GM19324 (cell line): Measurements from ENCODE around the gene NCAM1.

Experiments used
- ATAC-seq: cut with Tn5 transposase; IDR thresholded peaks from one replicate; pipeline ENCODE4 v1.9.1; 2021; ENCODE audit warnings: mild to moderate bottlenecking, moderate library complexity; ENCODE audit not compliant: unreplicated experiment, low FRiP score

NCAM1 gene

GRCh38 chr11:112967082-112967481 lies 5.9 kb downstream of the NCAM1 start:
- no peak for ATAC-seq

DNA sequence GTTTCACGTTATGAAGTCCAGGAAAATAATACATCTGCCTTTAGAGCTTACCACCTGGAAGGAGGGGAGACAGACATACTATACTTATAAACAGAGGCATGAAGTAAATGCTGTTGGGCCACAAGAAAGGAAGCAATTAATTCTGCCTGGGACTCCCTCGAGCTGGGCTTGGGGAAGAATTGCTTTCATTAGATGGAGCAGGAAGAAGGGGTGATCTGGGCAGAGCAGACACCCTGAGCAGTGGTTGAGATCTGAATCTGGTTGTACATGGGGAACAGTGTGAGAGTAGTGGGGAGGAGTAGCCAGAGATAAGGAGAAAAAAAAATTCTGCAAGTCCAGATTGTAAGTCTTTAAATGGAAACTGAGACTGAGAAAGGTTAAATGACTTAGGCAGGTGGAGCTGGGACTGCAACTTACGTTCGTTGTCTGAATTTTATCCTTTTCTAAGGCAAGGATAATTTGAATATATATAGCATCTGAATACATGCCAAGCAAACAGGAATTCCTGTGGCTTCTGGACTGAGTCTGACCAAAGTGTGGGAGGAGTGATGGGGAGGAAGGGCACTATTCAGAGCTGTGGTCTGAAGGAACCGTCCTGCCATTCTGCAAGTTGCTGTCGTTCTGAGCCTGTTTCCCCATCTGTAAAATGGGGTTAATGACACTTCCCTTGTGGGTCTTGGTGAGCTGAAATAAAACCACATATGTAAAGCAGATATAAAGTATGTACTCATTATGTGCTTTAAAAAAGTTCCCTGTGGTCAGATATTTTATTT lies 7.9 kb downstream of the NCAM1 start:
- no peak for ATAC-seq

- no peak for ATAC-seq
Measured at GRCh38 chr11:112971195-112971594, 10.0 kb downstream of the NCAM1 start.

DNA sequence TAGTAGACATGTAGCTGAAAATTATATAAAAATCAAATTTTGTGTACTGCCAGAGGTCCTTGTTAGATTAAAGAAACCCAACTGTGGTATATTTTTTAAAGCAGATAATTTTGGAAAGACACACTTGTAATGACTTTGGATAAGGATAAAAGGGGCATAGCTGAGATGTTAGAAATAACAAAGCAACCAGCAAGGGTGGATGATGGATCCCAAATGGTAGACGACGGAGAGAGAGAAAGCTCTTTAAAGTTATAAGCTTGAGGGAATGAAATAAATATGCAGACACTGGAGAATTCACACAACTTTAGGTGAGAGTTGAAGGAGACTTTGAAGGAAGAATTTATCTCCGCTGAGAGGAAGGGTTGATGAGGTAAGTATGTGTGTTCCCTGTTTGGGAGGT lies 10.6 kb downstream of the NCAM1 start:
- ATAC-seq, result no peak

GRCh38 chr11:112972399-112973145 lies 11.4 kb downstream of the NCAM1 start:
- no peak for ATAC-seq

- ATAC-seq, result no peak
Measured at GRCh38 chr11:112975051-112975450, 13.8 kb downstream of the NCAM1 start.

DNA sequence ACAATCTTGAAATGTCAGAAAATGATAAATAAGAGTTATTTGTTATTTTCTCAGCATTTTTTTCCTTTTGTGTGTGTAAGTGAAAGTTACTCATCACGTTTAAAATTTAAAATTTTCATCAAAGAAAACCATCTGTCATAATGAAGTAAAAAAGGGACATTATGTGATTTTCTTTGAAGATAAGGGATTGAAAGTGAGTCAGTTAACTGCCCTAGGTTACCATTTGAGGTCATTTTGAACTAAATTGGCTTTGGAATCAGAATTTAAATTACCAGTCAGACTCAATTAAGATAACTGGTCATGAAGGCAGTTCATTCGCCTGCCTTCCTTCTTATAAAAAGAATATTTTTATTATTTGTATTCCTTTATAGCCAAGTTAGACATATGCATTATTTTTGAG lies 14.3 kb downstream of the NCAM1 start:
- no peak for ATAC-seq

GRCh38 chr11:112977755-112978154 lies 16.5 kb downstream of the NCAM1 start:
- ATAC-seq, result no peak

- ATAC-seq, result no peak
Measured at GRCh38 chr11:112983887-112984286, 22.7 kb downstream of the NCAM1 start.

DNA sequence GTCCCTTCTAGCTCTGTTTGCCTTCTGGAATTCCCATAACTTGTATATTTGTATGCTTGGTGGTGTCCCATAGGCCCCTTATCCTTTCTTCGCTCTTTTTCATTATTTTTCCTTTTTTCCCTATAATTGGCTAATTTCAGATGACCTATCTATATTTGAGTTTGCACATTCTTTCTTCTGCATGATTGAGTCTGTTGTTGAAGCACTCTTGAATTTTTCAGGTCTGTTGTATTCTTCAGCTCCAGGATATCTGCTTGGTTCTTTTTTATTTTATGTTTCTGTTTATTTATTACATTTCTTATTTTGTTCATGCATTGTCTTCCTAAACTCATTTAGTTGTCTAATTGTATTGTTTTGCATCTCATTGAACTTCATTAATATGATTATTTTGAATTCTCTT lies 28.0 kb downstream of the NCAM1 start:
- ATAC-seq, result no peak

GRCh38 chr11:112993808-112994207 lies 32.6 kb downstream of the NCAM1 start:
- ATAC-seq, result no peak

DNA sequence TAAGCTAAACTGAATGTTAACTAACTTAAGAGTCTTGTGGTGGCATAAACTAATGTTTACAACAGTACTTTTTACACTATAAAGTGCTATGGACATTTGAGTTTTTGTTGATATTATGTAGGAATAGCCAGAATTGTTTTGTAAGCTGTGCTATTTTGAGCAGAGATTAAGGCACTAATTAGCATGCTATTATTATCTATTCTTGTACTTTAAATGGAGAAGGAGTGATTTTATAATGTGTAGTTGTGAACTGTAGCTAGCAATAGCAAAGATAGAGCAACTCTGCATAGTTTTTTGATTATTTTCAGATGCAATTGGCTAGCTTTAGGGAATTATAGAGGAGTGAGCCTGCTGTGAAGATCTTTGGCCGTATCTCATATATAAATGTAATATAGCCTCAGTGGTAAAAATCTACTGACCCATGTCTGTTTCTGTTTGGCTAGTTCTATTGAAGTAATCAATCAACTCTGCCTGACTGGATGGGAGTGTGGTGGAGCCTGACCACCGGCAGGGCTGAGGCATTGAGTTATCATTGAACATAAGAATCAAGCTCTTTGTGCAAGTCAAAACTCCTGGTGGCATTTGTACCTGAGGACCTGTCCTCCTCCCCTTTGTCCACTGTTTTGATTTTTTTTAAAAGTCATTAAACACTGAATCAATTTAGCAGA lies 34.3 kb downstream of the NCAM1 start:
- ATAC-seq, result no peak

GRCh38 chr11:112996994-112997393 lies 35.8 kb downstream of the NCAM1 start:
- ATAC-seq, result no peak

GRCh38 chr11:112997857-112998466 lies 36.7 kb downstream of the NCAM1 start:
- ATAC-seq, result no peak

- no peak for ATAC-seq
Measured at GRCh38 chr11:112999520-112999919, 38.3 kb downstream of the NCAM1 start.

DNA sequence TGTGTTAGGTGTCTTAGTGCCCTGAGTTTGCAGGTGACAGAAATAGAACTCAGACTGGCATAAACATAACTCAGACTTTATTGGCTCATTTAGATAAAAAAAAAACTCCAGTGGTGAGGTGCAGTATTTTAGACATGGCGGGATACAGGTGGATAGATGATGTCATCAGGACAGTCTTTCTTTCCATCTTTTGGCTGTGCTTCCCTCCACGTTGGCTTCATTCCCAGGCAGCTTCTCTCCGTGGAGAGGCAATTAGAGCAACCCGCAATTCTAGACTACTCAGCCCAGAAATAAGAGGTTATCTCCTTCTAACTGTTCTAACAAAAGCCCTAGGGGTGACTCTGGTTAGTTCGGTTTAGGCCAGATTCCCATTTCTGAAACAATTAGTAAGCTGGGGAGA lies 40.5 kb downstream of the NCAM1 start:
- ATAC-seq, result no peak

GRCh38 chr11:113006896-113007445 lies 45.8 kb downstream of the NCAM1 start:
- no peak for ATAC-seq

DNA sequence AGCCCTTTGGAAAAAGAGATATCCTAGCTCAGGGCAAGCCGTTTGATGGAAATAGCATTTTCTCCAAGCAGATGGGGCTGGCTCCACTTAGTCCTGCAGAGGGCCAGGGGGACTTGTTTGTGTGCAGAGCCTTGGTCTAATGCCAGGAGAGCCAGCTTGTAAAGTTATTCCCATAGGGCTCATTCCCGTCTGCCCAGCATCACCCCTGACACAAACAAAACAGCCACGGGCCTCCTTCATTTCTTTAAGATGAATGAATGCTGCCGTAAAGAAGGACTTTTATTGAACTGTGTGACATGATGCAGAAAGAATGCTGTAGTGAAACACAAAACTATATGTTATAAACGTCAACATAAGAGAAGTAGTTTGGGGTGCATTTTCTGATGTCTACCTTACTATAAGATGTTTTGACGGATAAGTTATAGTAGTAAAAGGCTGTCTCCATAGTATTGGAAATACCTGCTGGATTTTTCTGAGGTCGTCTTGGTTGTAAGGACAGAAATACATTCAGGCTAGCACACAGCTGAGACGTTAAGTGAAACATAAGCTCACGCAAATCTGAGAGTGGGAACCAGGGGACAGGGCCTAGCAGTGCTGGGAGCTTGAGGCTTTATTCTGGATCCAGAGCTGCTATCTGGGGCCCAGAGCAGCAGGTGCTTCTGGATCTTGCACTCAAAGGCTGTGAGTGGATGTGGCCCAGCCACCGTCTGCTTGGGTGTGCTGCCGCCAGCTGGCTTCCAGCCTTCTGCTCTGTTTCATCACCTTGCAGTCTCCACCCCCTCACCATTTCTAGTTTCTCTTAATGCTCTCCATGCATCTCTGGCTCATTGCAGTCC lies 53.3 kb downstream of the NCAM1 start:
- no peak for ATAC-seq

- no peak for ATAC-seq
Measured at GRCh38 chr11:113015098-113015455, 53.9 kb downstream of the NCAM1 start.

GRCh38 chr11:113016905-113017304 lies 55.7 kb downstream of the NCAM1 start:
- ATAC-seq, result no peak
